CD14-positive monocyte (primary cell): Measurements from ENCODE around the gene GGT7. TPM values are rescaled to one million over a fixed set of nuclear protein-coding genes. Genes with fewer than 3 reads are reported as not detected.

Source experiments
- DNase-seq, 3 donors: peaks; one replicate each; pipeline ENCODE4 v3.0.0-alpha.2; 2011 to 2022
- H2AFZ ChIP-seq: 2 replicates; pipeline ENCODE4 v1.6.0; 2012; ENCODE audit warnings: mild to moderate bottlenecking, low read depth, low read length, inconsistent platforms; ENCODE audit not compliant: insufficient read depth, poor library complexity, severe bottlenecking
- H3K27ac ChIP-seq, 2 donors: 1 replicate in 1 of 2; 2 replicates in 1 of 2; pipeline ENCODE4 v1.5.1; 2012 to 2013; ENCODE audit warnings: low read length in 2 of 2, control low read depth in 1 of 2, inconsistent platforms in 1 of 2, low read depth in 1 of 2, mild to moderate bottlenecking in 1 of 2
- H3K27me3 ChIP-seq, 2 donors: one replicate each; pipeline versions ENCODE4 v1.6.0 to v1.6.1; 2011 to 2013; ENCODE audit warnings: low read length in 2 of 2; ENCODE audit not compliant: control insufficient read depth in 2 of 2, insufficient read depth in 2 of 2
- H3K36me3 ChIP-seq, 2 donors: replicated peaks in 1 of 2; 1 replicate in 1 of 2; 2 replicates in 1 of 2; pipeline versions ENCODE4 v1.5.1 to v1.6.1; 2012 to 2013; ENCODE audit warnings: low read length in 2 of 2, control low read depth in 1 of 2, inconsistent platforms in 1 of 2, mild to moderate bottlenecking in 1 of 2; ENCODE audit not compliant: insufficient read depth in 2 of 2, control insufficient read depth in 1 of 2
- H3K4me1 ChIP-seq, 2 donors: 1 replicate in 1 of 2; 2 replicates in 1 of 2; pipeline versions ENCODE4 v1.5.1 to v1.6.1; 2012 to 2013; ENCODE audit warnings: low read length in 2 of 2, control low read depth in 1 of 2, inconsistent platforms in 1 of 2, mild to moderate bottlenecking in 1 of 2, moderate library complexity in 1 of 2; ENCODE audit not compliant: insufficient read depth in 2 of 2, control insufficient read depth in 1 of 2
- H3K4me2 ChIP-seq: replicated peaks from 2 replicates; pipeline ENCODE3; 2012; ENCODE audit warnings: low read length, moderate library complexity, mild to moderate bottlenecking; ENCODE audit not compliant: poor library complexity, severe bottlenecking; ENCODE audit errors: extremely low read depth
- H3K4me3 ChIP-seq, 3 experiments: fragments of 200-600 bp in 1 of 3; sonication (generic) in 1 of 3; replicated peaks in 1 of 3; 1 replicate in 2 of 3; 2 replicates in 1 of 3; pipeline ENCODE4 v1.5.1; 2011 to 2013; ENCODE audit warnings: low read length in 3 of 3, mild to moderate bottlenecking in 3 of 3, control low read depth in 2 of 3, low read depth in 2 of 3, inconsistent platforms in 1 of 3, moderate library complexity in 1 of 3
- H3K79me2 ChIP-seq: 2 replicates; pipeline ENCODE4 v1.6.0; 2012; ENCODE audit warnings: mild to moderate bottlenecking, control low read depth, inconsistent platforms, low read length, moderate library complexity; ENCODE audit not compliant: insufficient read depth
- H3K9ac ChIP-seq: 2 replicates; pipeline ENCODE4 v1.6.0; 2017; ENCODE audit warnings: low read length, mild to moderate bottlenecking; ENCODE audit not compliant: insufficient read depth, poor library complexity, severe bottlenecking
- H3K9me3 ChIP-seq, 2 donors: replicated peaks in 1 of 2; 1 replicate in 1 of 2; 2 replicates in 1 of 2; pipeline versions ENCODE4 v1.5.1 to v1.6.1; 2012 to 2013; ENCODE audit warnings: low read length in 2 of 2, control low read depth in 1 of 2; ENCODE audit not compliant: control insufficient read depth in 1 of 2, insufficient read depth in 1 of 2
- H4K20me1 ChIP-seq: 2 replicates; pipeline ENCODE4 v1.6.0; 2012; ENCODE audit warnings: mild to moderate bottlenecking, low read length, control low read depth, moderate library complexity; ENCODE audit not compliant: insufficient read depth
- H3K27ac Mint-ChIP-seq, 7 donors: one replicate each; pipeline ENCODE4 v1.8.0; 2020; ENCODE audit warnings: mild to moderate bottlenecking in 7 of 7, mixed read lengths in 7 of 7, moderate library complexity in 6 of 7, inconsistent platforms in 2 of 7
- H3K27me3 Mint-ChIP-seq, 3 donors: one replicate each; pipeline ENCODE4 v1.8.0; 2021 to 2022; ENCODE audit warnings: low read depth in 3 of 3, mild to moderate bottlenecking in 3 of 3, mixed read lengths in 3 of 3, moderate library complexity in 3 of 3, inconsistent platforms in 1 of 3
- H3K36me3 Mint-ChIP-seq, 2 donors: one replicate each; pipeline ENCODE4 v1.8.0; 2020; ENCODE audit warnings: mixed read lengths in 2 of 2, inconsistent platforms in 1 of 2, mild to moderate bottlenecking in 1 of 2
- H3K4me1 Mint-ChIP-seq: one replicate; pipeline ENCODE4 v1.8.0; 2020; ENCODE audit warnings: mild to moderate bottlenecking, mixed read lengths
- H3K4me3 Mint-ChIP-seq, 2 donors: one replicate each; pipeline ENCODE4 v1.8.0; 2020; ENCODE audit warnings: mild to moderate bottlenecking in 2 of 2, mixed read lengths in 2 of 2, moderate library complexity in 1 of 2
- H3K9me3 Mint-ChIP-seq, 7 donors: one replicate each; pipeline ENCODE4 v1.8.0; 2020 to 2022; ENCODE audit warnings: mixed read lengths in 7 of 7, mild to moderate bottlenecking in 6 of 7, moderate library complexity in 6 of 7, inconsistent platforms in 2 of 7
- CTCF ChIP-seq: fragments of 200-600 bp; IDR thresholded peaks from one replicate; pipeline ENCODE4 v1.8.0; 2022; ENCODE audit warnings: antibody characterized with exemption, mild to moderate bottlenecking
- WGBS: methylation state at CpG from one replicate; pipeline ENCODE4 v1.1.5; 2013; ENCODE audit warnings: missing lambda C conversion rate; ENCODE audit not compliant: insufficient coverage; 5-methylcytosine and 5-hydroxymethylcytosine counted together
- intact Hi-C, 2 donors: fragments of 100-400 bp; cut with micrococcal nuclease; formaldehyde crosslinking; loops; one replicate each; pipeline versions ENCODE4 v1.15.0 to v1.15.1; 2023
- polyA plus RNA-seq, 3 donors: library from polyadenylated mRNA; depleted of rRNA in 1 of 3; unstranded in 2 of 3; stranded (reverse) in 1 of 3; fragments of 300-500 nt in 2 of 3; fragments of >200 nt in 1 of 3; fragmentation: Illumina TruSeq in 2 of 3; gene quantifications; 1 replicate in 2 of 3; 2 replicates in 1 of 3; pipeline ENCODE4 v1.2.3, GENCODE V29; 2012 to 2021

Gene GGT7
- polyA plus RNA-seq, 3 donors, result 2.1 to 10.3 (median 2.4) TPM

GRCh38 chr20:34880215-34880850, 7.7 kb upstream of the GGT7 start:
- TF ChIP-seq CTCF, result no peak
- H3K4me1 Mint-ChIP-seq, result peaks cover 29% of the 10 kb centered on the region
- H3K4me2 ChIP-seq, result no peak overlapping the region

GRCh38 chr20:34876406-34877282, 4.0 kb upstream of the GGT7 start, which contains the start of gene ACSS2:
ACSS2 (plus strand) TSS chr20:34876612; CDS start chr20:34876646, 34 bp downstream.
- H3K4me1 ChIP-seq, result peaks cover 50 to 51% of the 10 kb centered on the region in 2 donors

More at GRCh38 chr20:34880215-34880850, 7.7 kb upstream of the GGT7 start:
- Mint-ChIP-seq H3K27me3 (no peaks in the 10 kb centered on the region), H3K9me3 (peaks cover 0 to 2% (median 0%) of the 10 kb centered on the region in 7 donors), H3K4me3 (no peak overlapping the region), H3K27ac (no peak overlapping the region), H3K36me3 (peaks cover 26 to 49% of the 10 kb centered on the region in 2 donors)
- Histone ChIP-seq H3K4me3 (no peak overlapping the region), H3K27ac (no peak overlapping the region), H4K20me1 (peaks cover 6% of the 10 kb centered on the region), H3K27me3 (no peaks in the 10 kb centered on the region), H3K9me3 (no peaks in the 10 kb centered on the region), H3K79me2 (peaks cover 49% of the 10 kb centered on the region), H3K36me3 (peaks cover 27 to 37% of the 10 kb centered on the region in 2 donors), H3K4me1 (peaks cover 16 to 18% of the 10 kb centered on the region in 2 donors), H3K9ac (no peak overlapping the region), H2AFZ (no peak overlapping the region)
- no CpG with 5 or more reads among the region's 6 CpGs for WGBS
- no peak for DNase-seq
- intact Hi-C loops, result no loop called here

More at GRCh38 chr20:34876406-34877282, 4.0 kb upstream of the GGT7 start, which contains the start of gene ACSS2:
- Histone ChIP-seq H3K27ac (peak within 1 kb of the TSS; percentile 94 to 99), H3K9me3 (no peaks in the 10 kb centered on the region), H3K27me3 (no peaks in the 10 kb centered on the region), H4K20me1 (peaks cover 6% of the 10 kb centered on the region), H3K4me3 (peak within 1 kb of the TSS; percentile 78 to 97 (median 88)), H3K79me2 (peaks cover 49% of the 10 kb centered on the region), H2AFZ (peak within 1 kb of the TSS; percentile 92), H3K36me3 (peaks cover 0 to 1% of the 10 kb centered on the region in 2 donors), H3K4me2 (peak within 1 kb of the TSS; percentile 93), H3K9ac (peak within 1 kb of the TSS; percentile 92)
- intact Hi-C loops, result loop anchor here (2.0 to 5.0 kb wide), 5 partner anchors 14 to 741 kb away; partner anchors contain the start of genes EDEM2 (in 1 of the 2) and SPAG4 (in 1 of the 2)
- H3K9me3 Mint-ChIP-seq, result peaks cover 0 to 2% (median 0%) of the 10 kb centered on the region in 7 donors
- TF ChIP-seq CTCF, result no peak
- WGBS, result under 1% methylated on average over 53 of the region's 63 CpGs
- no peak for DNase-seq
- peaks cover 4 to 15% of the 10 kb centered on the region in 2 donors for H3K36me3 Mint-ChIP-seq
- H3K27me3 Mint-ChIP-seq, result peaks cover 1 to 10% (median 9%) of the 10 kb centered on the region in 3 donors
- H3K4me3 Mint-ChIP-seq, result peak within 1 kb of the TSS; percentile 100
- peak within 1 kb of the TSS; percentile 99 to 100 (median 100) for H3K27ac Mint-ChIP-seq
- H3K4me1 Mint-ChIP-seq, result peaks cover 63% of the 10 kb centered on the region
